ENCODE measurements around the gene MYEOV.
A peak's percentile ranks its signal among the peaks of the same experiment; 100 is the strongest.

MYEOV gene

GRCh38 chr11:69314555-69314954 is 20.6 kb downstream of the MYEOV start:
- DNase-seq (ENCODE audit: low read depth in 2 of 3, low spot score in 1 of 3): no peak

- no peak for DNase-seq (ENCODE audit: low read depth in 2 of 3, low spot score in 1 of 3)
These were observed 23.0 kb downstream of the MYEOV start for GRCh38 chr11:69316956-69317355.

- no peak for DNase-seq (ENCODE audit: low read depth in 2 of 3, low spot score in 1 of 3)
These were observed 23.6 kb downstream of the MYEOV start for GRCh38 chr11:69317401-69318092.

GRCh38 chr11:69318093-69318420 is 24.1 kb downstream of the MYEOV start:
- DNase-seq (ENCODE audit: low read depth in 2 of 3, low spot score in 1 of 3): no peak

GRCh38 chr11:69319255-69320106 is 25.5 kb downstream of the MYEOV start:
- no peak for DNase-seq (ENCODE audit: low read depth in 2 of 3, low spot score in 1 of 3)

GRCh38 chr11:69320326-69320725 is 26.4 kb downstream of the MYEOV start:
- no peak for DNase-seq (ENCODE audit: low read depth in 2 of 3, low spot score in 1 of 3)

- DNase-seq (ENCODE audit: low read depth in 2 of 3, low spot score in 1 of 3): no peak
These were observed 27.1 kb downstream of the MYEOV start for GRCh38 chr11:69320756-69321741.

GRCh38 chr11:69321877-69322361 is 28.0 kb downstream of the MYEOV start:
- DNase-seq (ENCODE audit: low read depth in 2 of 3, low spot score in 1 of 3): no peak

GRCh38 chr11:69325446-69325845 is 31.5 kb downstream of the MYEOV start:
- DNase-seq (ENCODE audit: low read depth in 2 of 3, low spot score in 1 of 3): no peak

GRCh38 chr11:69326622-69327219 is 32.8 kb downstream of the MYEOV start:
- no peak for DNase-seq (ENCODE audit: low read depth in 2 of 3, low spot score in 1 of 3)

GRCh38 chr11:69327741-69328191 is 33.8 kb downstream of the MYEOV start:
- DNase-seq (ENCODE audit: low read depth in 2 of 3, low spot score in 1 of 3): no peak

GRCh38 chr11:69328231-69328630 is 34.3 kb downstream of the MYEOV start:
- DNase-seq (ENCODE audit: low read depth in 2 of 3, low spot score in 1 of 3): no peak

GRCh38 chr11:69329581-69329980 is 35.6 kb downstream of the MYEOV start:
- no peak for DNase-seq (ENCODE audit: low read depth in 2 of 3, low spot score in 1 of 3)

- DNase-seq (ENCODE audit: low read depth in 2 of 3, low spot score in 1 of 3): no peak
These were observed 36.4 kb downstream of the MYEOV start for GRCh38 chr11:69330330-69330729.

GRCh38 chr11:69333149-69333710 is 39.3 kb downstream of the MYEOV start:
- no peak for DNase-seq (ENCODE audit: low read depth in 2 of 3, low spot score in 1 of 3)

- no peak for DNase-seq (ENCODE audit: low read depth in 2 of 3, low spot score in 1 of 3)
These were observed 39.9 kb downstream of the MYEOV start for GRCh38 chr11:69333879-69334278.

- DNase-seq (ENCODE audit: low read depth in 2 of 3, low spot score in 1 of 3): no peak
These were observed 41.2 kb downstream of the MYEOV start for GRCh38 chr11:69335007-69335780.

- no peak for DNase-seq (ENCODE audit: low read depth in 2 of 3, low spot score in 1 of 3)
These were observed 41.9 kb downstream of the MYEOV start for GRCh38 chr11:69335781-69336405.

- DNase-seq (ENCODE audit: low read depth in 2 of 3, low spot score in 1 of 3): peak; percentile 6 to 26 (median 13)
These were observed 43.3 kb downstream of the MYEOV start for GRCh38 chr11:69337211-69337721.
